GM23338 (cell line): ENCODE measurements around the gene FAM13A.

Source experiments
- EZH2 ChIP-seq: fragments of 200-600 bp; sonication (generic); IDR thresholded peaks from one replicate; pipeline ENCODE4 v1.8.0; 2017; ENCODE audit warnings: antibody characterized with exemption, mild to moderate bottlenecking, low read depth; ENCODE audit not compliant: unreplicated experiment
- EZH2phosphoT487 ChIP-seq: fragments of 200-600 bp; sonication (generic); IDR thresholded peaks from one replicate; pipeline ENCODE4 v1.8.1; 2018; ENCODE audit warnings: antibody characterized with exemption; ENCODE audit not compliant: unreplicated experiment
- JUNB ChIP-seq: IDR thresholded peaks from one replicate; pipeline ENCODE4 v1.6.1; 2016; ENCODE audit warnings: antibody characterized with exemption; ENCODE audit not compliant: unreplicated experiment
- POLR2AphosphoS5 ChIP-seq: IDR thresholded peaks from 2 replicates; pipeline ENCODE4 v1.6.1; 2016; ENCODE audit warnings: antibody characterized with exemption, low read depth
- ZNF331 ChIP-seq: fragments of 250-450 bp; sonication (Bioruptor Pico); IDR thresholded peaks from 2 replicates; pipeline ENCODE4 v1.5.0; 2020; ENCODE audit warnings: low read depth, mild to moderate bottlenecking, moderate library complexity
- TF ChIP-seq, protein P1 (sequence below), 2 experiments: fragments of 200-600 bp in 1 of 2; sonication (generic) in 1 of 2; conservative IDR thresholded peaks; 2 replicates each; pipeline versions ENCODE4 v1.5.1 to v1.6.1; 2016 to 2017; ENCODE audit warnings: antibody characterized with exemption in 2 of 2, low read depth in 2 of 2, mild to moderate bottlenecking in 2 of 2, moderate library complexity in 1 of 2
- TF ChIP-seq, protein P2 (sequence below): IDR thresholded peaks from one replicate; pipeline ENCODE4 v1.6.1; 2018; ENCODE audit warnings: antibody characterized with exemption; ENCODE audit not compliant: unreplicated experiment
- TF ChIP-seq, protein P3 (sequence below): fragments of 250-450 bp; sonication (Bioruptor Pico); IDR thresholded peaks from 2 replicates; pipeline ENCODE4 v1.5.0; 2020; ENCODE audit warnings: mild to moderate bottlenecking, moderate library complexity

DNA sequence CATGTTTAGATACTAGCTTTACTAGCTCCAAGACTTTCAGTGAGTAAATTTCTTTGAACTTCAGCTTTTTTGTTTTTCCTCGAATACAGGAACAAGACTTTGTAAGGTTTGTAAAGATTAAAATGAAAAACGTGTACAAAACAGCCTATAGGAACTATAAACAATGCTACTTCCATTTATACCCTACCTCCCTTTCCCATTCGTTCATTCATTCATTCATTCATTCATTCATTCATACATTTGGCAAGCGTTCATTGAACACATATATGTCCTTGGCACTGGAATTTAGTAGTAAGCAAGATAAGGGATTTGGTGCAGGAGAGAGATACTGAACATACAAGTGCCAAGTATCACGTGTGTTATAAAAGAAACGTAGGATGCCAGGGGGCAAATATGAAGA lies 293.9 kb downstream of the FAM13A start:
- TF ChIP-seq JUNB (no peak), ZNF331 (no peak), EZH2phosphoT487 (no peak), POLR2AphosphoS5 (no peak), EZH2 (no peak)
- TF ChIP-seq, protein P1, sequence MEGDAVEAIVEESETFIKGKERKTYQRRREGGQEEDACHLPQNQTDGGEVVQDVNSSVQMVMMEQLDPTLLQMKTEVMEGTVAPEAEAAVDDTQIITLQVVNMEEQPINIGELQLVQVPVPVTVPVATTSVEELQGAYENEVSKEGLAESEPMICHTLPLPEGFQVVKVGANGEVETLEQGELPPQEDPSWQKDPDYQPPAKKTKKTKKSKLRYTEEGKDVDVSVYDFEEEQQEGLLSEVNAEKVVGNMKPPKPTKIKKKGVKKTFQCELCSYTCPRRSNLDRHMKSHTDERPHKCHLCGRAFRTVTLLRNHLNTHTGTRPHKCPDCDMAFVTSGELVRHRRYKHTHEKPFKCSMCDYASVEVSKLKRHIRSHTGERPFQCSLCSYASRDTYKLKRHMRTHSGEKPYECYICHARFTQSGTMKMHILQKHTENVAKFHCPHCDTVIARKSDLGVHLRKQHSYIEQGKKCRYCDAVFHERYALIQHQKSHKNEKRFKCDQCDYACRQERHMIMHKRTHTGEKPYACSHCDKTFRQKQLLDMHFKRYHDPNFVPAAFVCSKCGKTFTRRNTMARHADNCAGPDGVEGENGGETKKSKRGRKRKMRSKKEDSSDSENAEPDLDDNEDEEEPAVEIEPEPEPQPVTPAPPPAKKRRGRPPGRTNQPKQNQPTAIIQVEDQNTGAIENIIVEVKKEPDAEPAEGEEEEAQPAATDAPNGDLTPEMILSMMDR (conservative IDR thresholded peaks at IDR 0.05; ENCODE audit: low read depth in 2 of 2): no peak
- TF ChIP-seq, protein P2, sequence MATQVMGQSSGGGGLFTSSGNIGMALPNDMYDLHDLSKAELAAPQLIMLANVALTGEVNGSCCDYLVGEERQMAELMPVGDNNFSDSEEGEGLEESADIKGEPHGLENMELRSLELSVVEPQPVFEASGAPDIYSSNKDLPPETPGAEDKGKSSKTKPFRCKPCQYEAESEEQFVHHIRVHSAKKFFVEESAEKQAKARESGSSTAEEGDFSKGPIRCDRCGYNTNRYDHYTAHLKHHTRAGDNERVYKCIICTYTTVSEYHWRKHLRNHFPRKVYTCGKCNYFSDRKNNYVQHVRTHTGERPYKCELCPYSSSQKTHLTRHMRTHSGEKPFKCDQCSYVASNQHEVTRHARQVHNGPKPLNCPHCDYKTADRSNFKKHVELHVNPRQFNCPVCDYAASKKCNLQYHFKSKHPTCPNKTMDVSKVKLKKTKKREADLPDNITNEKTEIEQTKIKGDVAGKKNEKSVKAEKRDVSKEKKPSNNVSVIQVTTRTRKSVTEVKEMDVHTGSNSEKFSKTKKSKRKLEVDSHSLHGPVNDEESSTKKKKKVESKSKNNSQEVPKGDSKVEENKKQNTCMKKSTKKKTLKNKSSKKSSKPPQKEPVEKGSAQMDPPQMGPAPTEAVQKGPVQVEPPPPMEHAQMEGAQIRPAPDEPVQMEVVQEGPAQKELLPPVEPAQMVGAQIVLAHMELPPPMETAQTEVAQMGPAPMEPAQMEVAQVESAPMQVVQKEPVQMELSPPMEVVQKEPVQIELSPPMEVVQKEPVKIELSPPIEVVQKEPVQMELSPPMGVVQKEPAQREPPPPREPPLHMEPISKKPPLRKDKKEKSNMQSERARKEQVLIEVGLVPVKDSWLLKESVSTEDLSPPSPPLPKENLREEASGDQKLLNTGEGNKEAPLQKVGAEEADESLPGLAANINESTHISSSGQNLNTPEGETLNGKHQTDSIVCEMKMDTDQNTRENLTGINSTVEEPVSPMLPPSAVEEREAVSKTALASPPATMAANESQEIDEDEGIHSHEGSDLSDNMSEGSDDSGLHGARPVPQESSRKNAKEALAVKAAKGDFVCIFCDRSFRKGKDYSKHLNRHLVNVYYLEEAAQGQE: no peak
- TF ChIP-seq, protein P3, sequence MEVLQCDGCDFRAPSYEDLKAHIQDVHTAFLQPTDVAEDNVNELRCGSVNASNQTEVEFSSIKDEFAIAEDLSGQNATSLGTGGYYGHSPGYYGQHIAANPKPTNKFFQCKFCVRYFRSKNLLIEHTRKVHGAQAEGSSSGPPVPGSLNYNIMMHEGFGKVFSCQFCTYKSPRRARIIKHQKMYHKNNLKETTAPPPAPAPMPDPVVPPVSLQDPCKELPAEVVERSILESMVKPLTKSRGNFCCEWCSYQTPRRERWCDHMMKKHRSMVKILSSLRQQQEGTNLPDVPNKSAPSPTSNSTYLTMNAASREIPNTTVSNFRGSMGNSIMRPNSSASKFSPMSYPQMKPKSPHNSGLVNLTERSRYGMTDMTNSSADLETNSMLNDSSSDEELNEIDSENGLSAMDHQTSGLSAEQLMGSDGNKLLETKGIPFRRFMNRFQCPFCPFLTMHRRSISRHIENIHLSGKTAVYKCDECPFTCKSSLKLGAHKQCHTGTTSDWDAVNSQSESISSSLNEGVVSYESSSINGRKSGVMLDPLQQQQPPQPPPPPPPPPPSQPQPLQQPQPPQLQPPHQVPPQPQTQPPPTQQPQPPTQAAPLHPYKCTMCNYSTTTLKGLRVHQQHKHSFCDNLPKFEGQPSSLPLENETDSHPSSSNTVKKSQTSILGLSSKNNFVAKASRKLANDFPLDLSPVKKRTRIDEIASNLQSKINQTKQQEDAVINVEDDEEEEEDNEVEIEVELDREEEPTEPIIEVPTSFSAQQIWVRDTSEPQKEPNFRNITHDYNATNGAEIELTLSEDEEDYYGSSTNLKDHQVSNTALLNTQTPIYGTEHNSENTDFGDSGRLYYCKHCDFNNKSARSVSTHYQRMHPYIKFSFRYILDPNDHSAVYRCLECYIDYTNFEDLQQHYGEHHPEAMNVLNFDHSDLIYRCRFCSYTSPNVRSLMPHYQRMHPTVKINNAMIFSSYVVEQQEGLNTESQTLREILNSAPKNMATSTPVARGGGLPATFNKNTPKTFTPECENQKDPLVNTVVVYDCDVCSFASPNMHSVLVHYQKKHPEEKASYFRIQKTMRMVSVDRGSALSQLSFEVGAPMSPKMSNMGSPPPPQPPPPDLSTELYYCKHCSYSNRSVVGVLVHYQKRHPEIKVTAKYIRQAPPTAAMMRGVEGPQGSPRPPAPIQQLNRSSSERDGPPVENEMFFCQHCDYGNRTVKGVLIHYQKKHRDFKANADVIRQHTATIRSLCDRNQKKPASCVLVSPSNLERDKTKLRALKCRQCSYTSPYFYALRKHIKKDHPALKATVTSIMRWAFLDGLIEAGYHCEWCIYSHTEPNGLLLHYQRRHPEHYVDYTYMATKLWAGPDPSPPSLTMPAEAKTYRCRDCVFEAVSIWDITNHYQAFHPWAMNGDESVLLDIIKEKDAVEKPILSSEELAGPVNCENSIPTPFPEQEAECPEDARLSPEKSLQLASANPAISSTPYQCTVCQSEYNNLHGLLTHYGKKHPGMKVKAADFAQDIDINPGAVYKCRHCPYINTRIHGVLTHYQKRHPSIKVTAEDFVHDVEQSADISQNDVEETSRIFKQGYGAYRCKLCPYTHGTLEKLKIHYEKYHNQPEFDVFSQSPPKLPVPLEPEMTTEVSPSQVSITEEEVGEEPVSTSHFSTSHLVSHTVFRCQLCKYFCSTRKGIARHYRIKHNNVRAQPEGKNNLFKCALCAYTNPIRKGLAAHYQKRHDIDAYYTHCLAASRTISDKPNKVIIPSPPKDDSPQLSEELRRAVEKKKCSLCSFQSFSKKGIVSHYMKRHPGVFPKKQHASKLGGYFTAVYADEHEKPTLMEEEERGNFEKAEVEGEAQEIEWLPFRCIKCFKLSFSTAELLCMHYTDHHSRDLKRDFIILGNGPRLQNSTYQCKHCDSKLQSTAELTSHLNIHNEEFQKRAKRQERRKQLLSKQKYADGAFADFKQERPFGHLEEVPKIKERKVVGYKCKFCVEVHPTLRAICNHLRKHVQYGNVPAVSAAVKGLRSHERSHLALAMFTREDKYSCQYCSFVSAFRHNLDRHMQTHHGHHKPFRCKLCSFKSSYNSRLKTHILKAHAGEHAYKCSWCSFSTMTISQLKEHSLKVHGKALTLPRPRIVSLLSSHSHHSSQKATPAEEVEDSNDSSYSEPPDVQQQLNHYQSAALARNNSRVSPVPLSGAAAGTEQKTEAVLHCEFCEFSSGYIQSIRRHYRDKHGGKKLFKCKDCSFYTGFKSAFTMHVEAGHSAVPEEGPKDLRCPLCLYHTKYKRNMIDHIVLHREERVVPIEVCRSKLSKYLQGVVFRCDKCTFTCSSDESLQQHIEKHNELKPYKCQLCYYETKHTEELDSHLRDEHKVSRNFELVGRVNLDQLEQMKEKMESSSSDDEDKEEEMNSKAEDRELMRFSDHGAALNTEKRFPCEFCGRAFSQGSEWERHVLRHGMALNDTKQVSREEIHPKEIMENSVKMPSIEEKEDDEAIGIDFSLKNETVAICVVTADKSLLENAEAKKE (CRISPR knock-in tag): no peak
